ENCODE measurements around the gene C5AR1. TPM values are rescaled to one million over a fixed set of nuclear protein-coding genes. Genes with fewer than 3 reads are reported as not detected.
A peak's percentile ranks its signal among the peaks of the same experiment; 100 is the strongest.

C5AR1 gene
- total and polyA plus RNA-seq, 9 donors, result 3.5 to 27.5 (median 9.4) TPM

DNA sequence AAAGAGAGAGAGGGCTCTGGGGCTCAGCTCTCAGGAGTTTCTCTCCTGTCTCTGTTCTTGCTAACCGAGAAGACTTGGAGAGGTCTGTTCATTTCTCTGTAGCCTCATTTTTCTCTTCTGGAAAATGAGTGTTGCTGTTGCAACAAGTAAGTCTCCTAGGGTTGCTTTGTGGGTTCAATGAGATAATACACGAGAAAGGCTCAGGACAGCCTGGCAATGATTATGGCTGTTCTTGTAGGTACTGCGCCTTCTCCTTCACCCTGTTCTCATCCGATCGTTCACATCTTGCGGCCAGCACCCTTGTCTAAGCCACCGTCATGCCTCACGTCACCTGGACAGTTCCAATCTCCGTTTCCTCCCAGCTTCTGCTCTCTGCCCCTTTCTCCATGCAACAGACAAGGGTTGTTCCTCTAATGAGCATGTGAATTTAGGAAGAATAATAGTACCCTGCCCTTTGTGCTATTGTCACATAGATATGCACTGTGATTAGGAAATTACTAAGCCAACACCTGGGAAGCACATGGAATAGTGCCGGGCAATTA is 4.2 kb downstream of the C5AR1 start:
- no peaks in the 10 kb centered on the region for H3K9me3 ChIP-seq
- DNase-seq, result no peak
- no peaks in the 10 kb centered on the region for H3K36me3 ChIP-seq
- H3K4me1 ChIP-seq (ENCODE audit: insufficient read depth), result no peaks in the 10 kb centered on the region
- intact Hi-C loops (cut with DNase I), result no loop called here
- H3K27ac ChIP-seq, result no peak overlapping the region
- H3K4me3 ChIP-seq, result no peak overlapping the region
- 70 to 76% (median 73%) methylated on average over 10 of the region's 10 CpGs for WGBS, 3 donors
- no peaks in the 10 kb centered on the region for H3K27me3 ChIP-seq
- TF ChIP-seq EP300 (IDR thresholded peaks at IDR 0.05) (no peak), POLR2A (IDR thresholded peaks at IDR 0.05) (no peak)
- TF ChIP-seq, protein P1, sequence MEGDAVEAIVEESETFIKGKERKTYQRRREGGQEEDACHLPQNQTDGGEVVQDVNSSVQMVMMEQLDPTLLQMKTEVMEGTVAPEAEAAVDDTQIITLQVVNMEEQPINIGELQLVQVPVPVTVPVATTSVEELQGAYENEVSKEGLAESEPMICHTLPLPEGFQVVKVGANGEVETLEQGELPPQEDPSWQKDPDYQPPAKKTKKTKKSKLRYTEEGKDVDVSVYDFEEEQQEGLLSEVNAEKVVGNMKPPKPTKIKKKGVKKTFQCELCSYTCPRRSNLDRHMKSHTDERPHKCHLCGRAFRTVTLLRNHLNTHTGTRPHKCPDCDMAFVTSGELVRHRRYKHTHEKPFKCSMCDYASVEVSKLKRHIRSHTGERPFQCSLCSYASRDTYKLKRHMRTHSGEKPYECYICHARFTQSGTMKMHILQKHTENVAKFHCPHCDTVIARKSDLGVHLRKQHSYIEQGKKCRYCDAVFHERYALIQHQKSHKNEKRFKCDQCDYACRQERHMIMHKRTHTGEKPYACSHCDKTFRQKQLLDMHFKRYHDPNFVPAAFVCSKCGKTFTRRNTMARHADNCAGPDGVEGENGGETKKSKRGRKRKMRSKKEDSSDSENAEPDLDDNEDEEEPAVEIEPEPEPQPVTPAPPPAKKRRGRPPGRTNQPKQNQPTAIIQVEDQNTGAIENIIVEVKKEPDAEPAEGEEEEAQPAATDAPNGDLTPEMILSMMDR (IDR thresholded peaks at IDR 0.05), result no peak

DNA sequence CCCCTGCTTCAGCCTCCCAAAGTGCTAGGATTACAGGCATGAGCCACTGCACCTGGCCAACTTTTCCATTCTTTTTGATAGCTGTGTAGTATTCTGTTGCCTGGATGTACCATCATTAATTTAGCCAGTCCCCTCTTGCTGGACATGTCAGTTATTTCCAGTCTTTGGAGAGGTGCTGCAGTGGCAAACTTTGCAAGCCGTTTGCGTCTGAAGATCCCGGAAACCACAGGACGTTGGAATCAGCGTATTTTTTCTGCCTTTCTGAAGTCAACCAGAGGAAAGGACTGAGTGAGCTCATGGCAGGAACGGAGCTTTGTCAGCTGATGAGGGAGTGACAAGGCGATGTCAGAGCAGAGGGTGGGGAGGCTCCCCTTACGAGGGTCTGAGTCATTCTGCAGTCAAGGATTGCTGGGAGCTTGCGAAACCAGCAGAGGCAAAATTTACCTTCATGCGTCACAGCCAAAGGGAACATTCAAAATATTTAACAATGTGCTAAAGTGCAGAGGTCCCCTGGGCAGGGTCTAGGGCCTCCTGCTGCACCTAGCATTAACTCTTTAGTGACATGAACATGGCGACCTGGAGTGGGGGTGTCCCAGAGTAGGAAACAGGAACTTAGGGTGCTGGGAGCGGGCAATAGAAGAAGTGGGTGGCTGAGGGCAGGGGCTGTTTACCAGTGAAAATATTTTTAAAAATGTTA is 5.6 kb downstream of the C5AR1 start:
- DNase-seq, result peak in 1 of 5 donors; percentile 29
- Histone ChIP-seq H3K4me3 (no peak overlapping the region), H3K36me3 (no peaks in the 10 kb centered on the region), H3K27me3 (no peaks in the 10 kb centered on the region), H3K9me3 (no peaks in the 10 kb centered on the region), H3K4me1 (ENCODE audit: insufficient read depth) (no peaks in the 10 kb centered on the region), H3K27ac (no peak overlapping the region)
- 31 to 35% (median 33%) methylated on average over 12 of the region's 12 CpGs for WGBS, 3 donors
- intact Hi-C loops (cut with DNase I), result no loop called here
- TF ChIP-seq, protein P1 (IDR thresholded peaks at IDR 0.05), result no peak
- peak; percentile 27 for TF ChIP-seq EP300 (IDR thresholded peaks at IDR 0.05)

DNA sequence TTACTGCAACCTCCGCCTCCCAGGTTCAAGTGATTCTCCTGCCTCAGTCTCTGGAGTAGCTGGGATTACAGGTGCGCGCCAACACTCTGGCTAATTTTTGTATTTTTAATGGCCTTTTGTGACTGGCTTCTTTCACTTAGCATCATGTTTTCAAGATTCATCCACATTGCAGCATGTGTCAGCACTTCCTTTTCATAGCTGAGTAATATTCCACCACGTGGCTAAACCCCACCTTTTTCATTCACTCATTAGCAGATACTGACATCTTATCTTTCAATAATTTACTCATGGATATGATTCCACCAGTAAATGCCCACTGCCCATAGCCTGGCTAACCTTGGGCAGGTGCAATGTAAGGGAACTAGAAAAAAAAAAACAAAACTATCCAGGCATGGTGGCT is 6.9 kb downstream of the C5AR1 start:
- TF ChIP-seq POLR2A (IDR thresholded peaks at IDR 0.05) (no peak), EP300 (IDR thresholded peaks at IDR 0.05) (no peak)
- TF ChIP-seq, protein P1 (IDR thresholded peaks at IDR 0.05), result no peak
- WGBS, 3 donors, result 82 to 92% (median 89%) methylated on average over 4 of the region's 4 CpGs
- Histone ChIP-seq H3K36me3 (no peaks in the 10 kb centered on the region), H3K27ac (no peak overlapping the region), H3K4me1 (ENCODE audit: insufficient read depth) (no peaks in the 10 kb centered on the region), H3K27me3 (no peaks in the 10 kb centered on the region), H3K9me3 (no peaks in the 10 kb centered on the region), H3K4me3 (no peak overlapping the region)
- intact Hi-C loops (cut with DNase I), result no loop called here
- DNase-seq, result no peak

DNA sequence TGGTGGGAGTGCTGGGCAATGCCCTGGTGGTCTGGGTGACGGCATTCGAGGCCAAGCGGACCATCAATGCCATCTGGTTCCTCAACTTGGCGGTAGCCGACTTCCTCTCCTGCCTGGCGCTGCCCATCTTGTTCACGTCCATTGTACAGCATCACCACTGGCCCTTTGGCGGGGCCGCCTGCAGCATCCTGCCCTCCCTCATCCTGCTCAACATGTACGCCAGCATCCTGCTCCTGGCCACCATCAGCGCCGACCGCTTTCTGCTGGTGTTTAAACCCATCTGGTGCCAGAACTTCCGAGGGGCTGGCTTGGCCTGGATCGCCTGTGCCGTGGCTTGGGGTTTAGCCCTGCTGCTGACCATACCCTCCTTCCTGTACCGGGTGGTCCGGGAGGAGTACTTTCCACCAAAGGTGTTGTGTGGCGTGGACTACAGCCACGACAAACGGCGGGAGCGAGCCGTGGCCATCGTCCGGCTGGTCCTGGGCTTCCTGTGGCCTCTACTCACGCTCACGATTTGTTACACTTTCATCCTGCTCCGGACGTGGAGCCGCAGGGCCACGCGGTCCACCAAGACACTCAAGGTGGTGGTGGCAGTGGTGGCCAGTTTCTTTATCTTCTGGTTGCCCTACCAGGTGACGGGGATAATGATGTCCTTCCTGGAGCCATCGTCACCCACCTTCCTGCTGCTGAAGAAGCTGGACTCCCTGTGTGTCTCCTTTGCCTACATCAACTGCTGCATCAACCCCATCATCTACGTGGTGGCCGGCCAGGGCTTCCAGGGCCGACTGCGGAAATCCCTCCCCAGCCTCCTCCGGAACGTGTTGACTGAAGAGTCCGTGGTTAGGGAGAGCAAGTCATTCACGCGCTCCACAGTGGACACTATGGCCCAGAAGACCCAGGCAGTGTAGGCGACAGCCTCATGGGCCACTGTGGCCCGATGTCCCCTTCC is 10.5 kb downstream of the C5AR1 start:
- Histone ChIP-seq H3K9me3 (no peaks in the 10 kb centered on the region), H3K27ac (no peak overlapping the region), H3K27me3 (no peaks in the 10 kb centered on the region), H3K36me3 (no peaks in the 10 kb centered on the region), H3K4me1 (ENCODE audit: insufficient read depth) (no peaks in the 10 kb centered on the region), H3K4me3 (no peak overlapping the region)
- TF ChIP-seq EP300 (IDR thresholded peaks at IDR 0.05) (no peak), POLR2A (IDR thresholded peaks at IDR 0.05) (no peak)
- TF ChIP-seq, protein P1 (IDR thresholded peaks at IDR 0.05), result no peak
- DNase-seq, result no peak
- 90 to 92% (median 90%) methylated on average over 46 of the region's 46 CpGs for WGBS, 3 donors
- intact Hi-C loops (cut with DNase I), result no loop called here

All from ovary (tissue), 9 donors.